Subcutaneous adipose tissue (tissue), 4 donors: Measurements from ENCODE around the gene RPL3. TPM values are rescaled to one million over a fixed set of nuclear protein-coding genes. Genes with fewer than 3 reads are reported as not detected.

Experiments
- CTCF ChIP-seq: fragments of 450-650 bp; IDR thresholded peaks from one replicate; pipeline ENCODE4 v1.5.1; 2016; ENCODE audit warnings: low read depth, mild to moderate bottlenecking, control low read depth, antibody characterized with exemption, moderate library complexity
- total RNA-seq, 4 donors: library from RNA; depleted of rRNA; stranded (reverse); fragments of >200 nt; gene quantifications; one replicate each; pipeline ENCODE4 v1.1.0, GENCODE V29; 2016

Gene RPL3
- total RNA-seq, 4 donors from 2014 or later = 1,287 to 1,894 (median 1,495) TPM

- TF ChIP-seq CTCF = no peak
Measured at GRCh38 chr22:39269095-39269790, 50.2 kb downstream of the RPL3 start.

GRCh38 chr22:39268645-39269044, 50.8 kb downstream of the RPL3 start:
- no peak for TF ChIP-seq CTCF

- no peak for TF ChIP-seq CTCF
Measured at GRCh38 chr22:39267974-39268373, 51.4 kb downstream of the RPL3 start.

- no peak for TF ChIP-seq CTCF
Measured at GRCh38 chr22:39266398-39267030, 52.9 kb downstream of the RPL3 start.

GRCh38 chr22:39265143-39265886, 54.1 kb downstream of the RPL3 start:
- no peak for TF ChIP-seq CTCF

- TF ChIP-seq CTCF = no peak
Measured at GRCh38 chr22:39264349-39265038, 54.9 kb downstream of the RPL3 start.
